HepG2 (cell line): ENCODE data around the gene DAZAP1.

ENCODE experiments used
- BRF2 ChIP-seq: sonication (generic); formaldehyde crosslinking; IDR thresholded peaks from 2 replicates; pipeline ENCODE4 v1.8.1; 2022; ENCODE audit warnings: mild to moderate bottlenecking, missing genetic modification reagents
- ESRRA ChIP-seq: sonication (generic); formaldehyde crosslinking; IDR thresholded peaks from 2 replicates; pipeline ENCODE4 v1.5.1; 2020; ENCODE audit warnings: mild to moderate bottlenecking, low read depth, missing genetic modification reagents
- GTF2F1 ChIP-seq: fragments of 150-350 bp; IDR thresholded peaks from 2 replicates; pipeline ENCODE4 v1.6.1; 2014; ENCODE audit warnings: low read length
- KLF9 ChIP-seq: IDR thresholded peaks from 2 replicates; pipeline ENCODE4 v1.6.1; 2016; ENCODE audit warnings: low read depth
- SIX4 ChIP-seq: sonication (generic); formaldehyde crosslinking; IDR thresholded peaks from 2 replicates; pipeline ENCODE4 v1.4.0; 2020; ENCODE audit warnings: missing genetic modification reagents
- ZBTB26 ChIP-seq: IDR thresholded peaks from 2 replicates; pipeline ENCODE4 v1.6.1; 2016; ENCODE audit warnings: missing compliant biosample characterization, missing genetic modification reagents, borderline replicate concordance
- ZBTB3 ChIP-seq: sonication (generic); formaldehyde crosslinking; IDR thresholded peaks from 2 replicates; pipeline ENCODE4 v1.4.0; 2020; ENCODE audit warnings: low read depth, mild to moderate bottlenecking, moderate library complexity, missing genetic modification reagents, borderline replicate concordance

DNA sequence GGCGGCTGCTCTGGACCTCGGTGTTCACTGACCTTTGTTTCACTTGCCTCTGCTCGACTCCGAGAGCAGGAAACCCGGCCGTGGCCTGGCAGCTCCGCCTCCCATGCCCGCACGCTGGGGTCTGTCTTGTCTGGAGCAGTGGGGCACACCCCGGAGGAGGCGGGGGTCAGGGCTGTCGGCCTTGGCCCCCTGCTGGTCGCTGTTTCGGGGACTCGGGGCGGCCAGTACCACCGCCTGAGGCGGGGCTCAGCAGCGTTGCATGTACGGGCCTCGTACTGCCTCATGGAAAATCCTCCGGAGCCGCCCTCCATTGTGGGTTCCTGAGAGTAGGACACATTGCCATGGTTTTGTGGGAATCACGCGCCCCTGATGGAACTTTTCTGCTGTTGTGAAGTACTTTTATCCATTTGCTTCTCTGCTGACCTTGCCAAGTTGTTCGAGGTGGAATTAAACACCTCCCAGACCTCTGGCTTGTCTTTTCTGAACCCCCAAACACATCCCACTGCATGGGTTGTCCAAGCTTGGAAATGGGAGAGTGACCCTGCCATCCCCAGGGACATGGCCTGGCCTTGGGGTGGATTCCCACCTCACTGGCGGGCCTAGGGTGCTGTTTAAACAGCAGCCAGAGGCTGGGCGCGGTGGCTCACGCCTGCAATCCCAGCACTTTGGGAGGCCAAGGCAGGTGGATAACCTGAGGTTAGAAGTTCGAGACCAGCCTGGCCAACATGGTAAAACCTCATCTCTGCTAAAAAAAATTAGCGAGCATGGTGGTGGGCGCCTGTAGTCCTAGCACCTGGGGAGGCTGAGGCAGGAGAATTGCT, 29.2 kb upstream of the DAZAP1 start:
- TF ChIP-seq ZBTB3 (CRISPR knock-in tag) (no peak), KLF9 (CRISPR knock-in tag) (no peak), BRF2 (CRISPR knock-in tag) (no peak), ESRRA (no peak), ZBTB26 (CRISPR knock-in tag) (no peak), SIX4 (CRISPR knock-in tag) (no peak), GTF2F1 (no peak)
